Stimulated activated CD8-positive, alpha-beta memory T cell treated with anti-CD3 and anti-CD28 coated beads, Interleukin-15, amount 100 ng/mL, for 48 hours (primary cell): ENCODE results near the gene IL21.
A peak's percentile ranks its signal among the peaks of the same experiment; 100 is the strongest.
"Not testable (repeated sequence)": the region's sequence is repeated elsewhere in the genome, so short reads cannot be mapped to it uniquely, and the experiment has no call there.

Experiments
- DNase-seq, 2 donors: peaks; one replicate each; pipeline ENCODE4 v3.0.0-alpha.2; 2020; ENCODE audit warnings: low read depth in 2 of 2

The IL21 gene

GRCh38 chr4:122577808-122578781, 42.8 kb downstream of the IL21 start:
- peak; percentile 28 to 37 for DNase-seq

GRCh38 chr4:122577189-122577553, 43.7 kb downstream of the IL21 start:
- no peak for DNase-seq

- DNase-seq, result no peak
Measured at GRCh38 chr4:122576261-122577188, 44.3 kb downstream of the IL21 start.

GRCh38 chr4:122574347-122574746, 46.5 kb downstream of the IL21 start:
- not testable (repeated sequence) for DNase-seq

GRCh38 chr4:122562449-122562848, 58.4 kb downstream of the IL21 start:
- no peak for DNase-seq
